Measurements from ENCODE around the gene HOTAIR. TPM values are rescaled to one million over a fixed set of nuclear protein-coding genes. Genes with fewer than 3 reads are reported as not detected.

HOTAIR gene
- total and polyA plus RNA-seq, 4 donors = not detected

DNA sequence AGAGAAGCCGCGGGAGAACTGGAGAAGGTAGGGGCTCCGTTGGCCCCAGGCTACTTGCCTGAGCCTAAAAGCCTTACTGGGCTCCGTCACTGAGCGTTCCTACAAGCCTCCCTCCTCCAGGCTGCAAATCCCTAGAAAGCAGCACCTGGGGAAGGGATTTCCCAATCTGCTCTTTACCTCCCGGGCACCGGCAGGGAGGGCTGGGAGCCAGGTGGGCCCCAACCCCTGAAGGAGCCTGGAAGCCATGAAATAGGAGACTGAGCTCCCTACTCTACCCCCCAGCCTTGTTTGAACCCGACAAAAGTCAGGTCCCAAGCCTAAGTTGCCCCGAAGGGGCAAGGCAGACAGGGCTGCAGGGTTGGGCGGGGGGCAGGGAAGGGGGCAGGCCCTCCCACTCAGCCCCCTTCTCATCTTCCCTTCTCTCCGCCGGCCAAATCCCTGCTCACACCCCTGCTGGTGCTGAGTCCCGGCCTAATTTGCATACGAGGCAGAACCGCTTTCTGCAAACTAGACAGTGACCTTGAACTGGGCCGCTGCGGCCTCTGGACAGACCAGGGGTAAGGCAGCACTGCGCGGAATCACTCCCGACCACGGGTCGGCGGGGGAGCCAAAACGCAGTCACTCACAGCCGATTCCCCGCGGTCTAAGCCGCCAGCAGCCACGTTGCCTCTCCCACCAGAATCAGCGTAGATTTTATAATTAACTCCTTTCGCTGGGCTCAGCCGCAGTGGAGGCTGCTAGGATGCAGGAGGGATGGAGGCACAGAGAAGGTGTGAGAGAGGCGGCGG lies 23.8 kb downstream of the HOTAIR start:
- no peak for TF ChIP-seq HNF4A (conservative IDR thresholded peaks at IDR 0.05)
- no peak for TF ChIP-seq JUND (IDR thresholded peaks at IDR 0.05)
- TF ChIP-seq, protein P1, sequence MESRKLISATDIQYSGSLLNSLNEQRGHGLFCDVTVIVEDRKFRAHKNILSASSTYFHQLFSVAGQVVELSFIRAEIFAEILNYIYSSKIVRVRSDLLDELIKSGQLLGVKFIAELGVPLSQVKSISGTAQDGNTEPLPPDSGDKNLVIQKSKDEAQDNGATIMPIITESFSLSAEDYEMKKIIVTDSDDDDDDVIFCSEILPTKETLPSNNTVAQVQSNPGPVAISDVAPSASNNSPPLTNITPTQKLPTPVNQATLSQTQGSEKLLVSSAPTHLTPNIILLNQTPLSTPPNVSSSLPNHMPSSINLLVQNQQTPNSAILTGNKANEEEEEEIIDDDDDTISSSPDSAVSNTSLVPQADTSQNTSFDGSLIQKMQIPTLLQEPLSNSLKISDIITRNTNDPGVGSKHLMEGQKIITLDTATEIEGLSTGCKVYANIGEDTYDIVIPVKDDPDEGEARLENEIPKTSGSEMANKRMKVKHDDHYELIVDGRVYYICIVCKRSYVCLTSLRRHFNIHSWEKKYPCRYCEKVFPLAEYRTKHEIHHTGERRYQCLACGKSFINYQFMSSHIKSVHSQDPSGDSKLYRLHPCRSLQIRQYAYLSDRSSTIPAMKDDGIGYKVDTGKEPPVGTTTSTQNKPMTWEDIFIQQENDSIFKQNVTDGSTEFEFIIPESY (IDR thresholded peaks at IDR 0.05) = no peak
- TF ChIP-seq NR2F2 (IDR thresholded peaks at IDR 0.05) = no peak
- no peak for TF ChIP-seq HNF4G (IDR thresholded peaks at IDR 0.05)
- H3K4me1 ChIP-seq (ENCODE audit: control insufficient read depth in 4 of 4, insufficient read depth in 4 of 4, low read length in 3 of 4) = peaks cover 0 to 2% (median 0%) of the 10 kb centered on the region in 4 donors
- no peak for DNase-seq (ENCODE audit: low spot score)
- 6% methylated on average over 34 of the region's 34 CpGs for WGBS
- peaks cover 0 to 4% (median 0%) of the 10 kb centered on the region in 4 donors for H3K9me3 ChIP-seq (ENCODE audit: control insufficient read depth in 4 of 4, low read length in 3 of 4)
- H3K9ac ChIP-seq (ENCODE audit: low read depth in 1 of 2, low read length in 2 of 2) = no peak overlapping the region
- no peak overlapping the region for H3K4me3 ChIP-seq (ENCODE audit: low read depth in 1 of 3, low read length in 3 of 3)
- no peak overlapping the region for H3K27ac ChIP-seq (ENCODE audit: low read depth in 1 of 2, low read length in 2 of 2)
- no peaks in the 10 kb centered on the region for H3K36me3 ChIP-seq (ENCODE audit: control insufficient read depth in 4 of 4, insufficient read depth in 3 of 4, low read depth in 1 of 4, low read length in 3 of 4)
- peaks cover 9 to 37% (median 26%) of the 10 kb centered on the region in 4 donors for H3K27me3 ChIP-seq (ENCODE audit: control insufficient read depth in 4 of 4, insufficient read depth in 4 of 4, low read length in 3 of 4)

DNA sequence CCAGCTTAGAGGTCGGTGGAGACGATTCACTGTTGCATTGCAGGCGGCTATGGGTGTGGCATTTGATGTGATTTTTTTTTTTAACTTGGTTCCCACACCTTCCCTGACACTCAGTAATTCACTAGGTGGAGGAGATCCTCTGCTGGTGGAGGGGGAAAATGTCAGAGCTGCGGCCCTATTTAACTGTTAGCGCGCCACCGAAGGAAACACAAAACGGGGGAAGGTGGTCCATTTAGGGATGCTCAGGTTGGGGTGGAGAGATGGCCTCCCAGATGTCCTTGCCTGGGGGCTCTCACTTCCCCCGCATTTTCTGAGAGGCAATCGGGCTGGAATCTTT lies 24.3 kb downstream of the HOTAIR start:
- Histone ChIP-seq H3K4me3 (ENCODE audit: low read depth in 1 of 3, low read length in 3 of 3) (no peak overlapping the region), H3K9ac (ENCODE audit: low read depth in 1 of 2, low read length in 2 of 2) (no peak overlapping the region), H3K27ac (ENCODE audit: low read depth in 1 of 2, low read length in 2 of 2) (no peak overlapping the region), H3K36me3 (ENCODE audit: control insufficient read depth in 4 of 4, insufficient read depth in 3 of 4, low read depth in 1 of 4, low read length in 3 of 4) (no peaks in the 10 kb centered on the region), H3K27me3 (ENCODE audit: control insufficient read depth in 4 of 4, insufficient read depth in 4 of 4, low read length in 3 of 4) (peaks cover 6 to 35% (median 28%) of the 10 kb centered on the region in 4 donors), H3K4me1 (ENCODE audit: control insufficient read depth in 4 of 4, insufficient read depth in 4 of 4, low read length in 3 of 4) (peaks cover 0 to 2% (median 0%) of the 10 kb centered on the region in 4 donors), H3K9me3 (ENCODE audit: control insufficient read depth in 4 of 4, low read length in 3 of 4) (peaks cover 0 to 4% (median 0%) of the 10 kb centered on the region in 4 donors)
- DNase-seq (ENCODE audit: low spot score) = no peak
- WGBS = 4% methylated on average over 10 of the region's 10 CpGs
- TF ChIP-seq RXRA (IDR thresholded peaks at IDR 0.05) (no peak), FOXA2 (IDR thresholded peaks at IDR 0.05) (no peak), GABPA (IDR thresholded peaks at IDR 0.05 in 1 of 2, conservative IDR thresholded peaks at IDR 0.05 in 1 of 2) (no peak), SP1 (IDR thresholded peaks at IDR 0.05) (no peak), RAD21 (IDR thresholded peaks at IDR 0.05) (no peak), TAF1 (conservative IDR thresholded peaks at IDR 0.05) (no peak), EGR1 (IDR thresholded peaks at IDR 0.05; ENCODE audit: low read depth in 2 of 2) (no peak), JUND (IDR thresholded peaks at IDR 0.05) (no peak), HNF4A (conservative IDR thresholded peaks at IDR 0.05) (no peak), FOXA1 (IDR thresholded peaks at IDR 0.05) (no peak)
- TF ChIP-seq, protein P1 (IDR thresholded peaks at IDR 0.05) = no peak
- TF ChIP-seq, protein P2, sequence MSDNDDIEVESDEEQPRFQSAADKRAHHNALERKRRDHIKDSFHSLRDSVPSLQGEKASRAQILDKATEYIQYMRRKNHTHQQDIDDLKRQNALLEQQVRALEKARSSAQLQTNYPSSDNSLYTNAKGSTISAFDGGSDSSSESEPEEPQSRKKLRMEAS (IDR thresholded peaks at IDR 0.05) = no peak
- TF ChIP-seq, protein P3, sequence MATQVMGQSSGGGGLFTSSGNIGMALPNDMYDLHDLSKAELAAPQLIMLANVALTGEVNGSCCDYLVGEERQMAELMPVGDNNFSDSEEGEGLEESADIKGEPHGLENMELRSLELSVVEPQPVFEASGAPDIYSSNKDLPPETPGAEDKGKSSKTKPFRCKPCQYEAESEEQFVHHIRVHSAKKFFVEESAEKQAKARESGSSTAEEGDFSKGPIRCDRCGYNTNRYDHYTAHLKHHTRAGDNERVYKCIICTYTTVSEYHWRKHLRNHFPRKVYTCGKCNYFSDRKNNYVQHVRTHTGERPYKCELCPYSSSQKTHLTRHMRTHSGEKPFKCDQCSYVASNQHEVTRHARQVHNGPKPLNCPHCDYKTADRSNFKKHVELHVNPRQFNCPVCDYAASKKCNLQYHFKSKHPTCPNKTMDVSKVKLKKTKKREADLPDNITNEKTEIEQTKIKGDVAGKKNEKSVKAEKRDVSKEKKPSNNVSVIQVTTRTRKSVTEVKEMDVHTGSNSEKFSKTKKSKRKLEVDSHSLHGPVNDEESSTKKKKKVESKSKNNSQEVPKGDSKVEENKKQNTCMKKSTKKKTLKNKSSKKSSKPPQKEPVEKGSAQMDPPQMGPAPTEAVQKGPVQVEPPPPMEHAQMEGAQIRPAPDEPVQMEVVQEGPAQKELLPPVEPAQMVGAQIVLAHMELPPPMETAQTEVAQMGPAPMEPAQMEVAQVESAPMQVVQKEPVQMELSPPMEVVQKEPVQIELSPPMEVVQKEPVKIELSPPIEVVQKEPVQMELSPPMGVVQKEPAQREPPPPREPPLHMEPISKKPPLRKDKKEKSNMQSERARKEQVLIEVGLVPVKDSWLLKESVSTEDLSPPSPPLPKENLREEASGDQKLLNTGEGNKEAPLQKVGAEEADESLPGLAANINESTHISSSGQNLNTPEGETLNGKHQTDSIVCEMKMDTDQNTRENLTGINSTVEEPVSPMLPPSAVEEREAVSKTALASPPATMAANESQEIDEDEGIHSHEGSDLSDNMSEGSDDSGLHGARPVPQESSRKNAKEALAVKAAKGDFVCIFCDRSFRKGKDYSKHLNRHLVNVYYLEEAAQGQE (IDR thresholded peaks at IDR 0.05) = no peak
- TF ChIP-seq, protein P4, sequence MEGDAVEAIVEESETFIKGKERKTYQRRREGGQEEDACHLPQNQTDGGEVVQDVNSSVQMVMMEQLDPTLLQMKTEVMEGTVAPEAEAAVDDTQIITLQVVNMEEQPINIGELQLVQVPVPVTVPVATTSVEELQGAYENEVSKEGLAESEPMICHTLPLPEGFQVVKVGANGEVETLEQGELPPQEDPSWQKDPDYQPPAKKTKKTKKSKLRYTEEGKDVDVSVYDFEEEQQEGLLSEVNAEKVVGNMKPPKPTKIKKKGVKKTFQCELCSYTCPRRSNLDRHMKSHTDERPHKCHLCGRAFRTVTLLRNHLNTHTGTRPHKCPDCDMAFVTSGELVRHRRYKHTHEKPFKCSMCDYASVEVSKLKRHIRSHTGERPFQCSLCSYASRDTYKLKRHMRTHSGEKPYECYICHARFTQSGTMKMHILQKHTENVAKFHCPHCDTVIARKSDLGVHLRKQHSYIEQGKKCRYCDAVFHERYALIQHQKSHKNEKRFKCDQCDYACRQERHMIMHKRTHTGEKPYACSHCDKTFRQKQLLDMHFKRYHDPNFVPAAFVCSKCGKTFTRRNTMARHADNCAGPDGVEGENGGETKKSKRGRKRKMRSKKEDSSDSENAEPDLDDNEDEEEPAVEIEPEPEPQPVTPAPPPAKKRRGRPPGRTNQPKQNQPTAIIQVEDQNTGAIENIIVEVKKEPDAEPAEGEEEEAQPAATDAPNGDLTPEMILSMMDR (IDR thresholded peaks at IDR 0.05; ENCODE audit: low read depth, low read length, missing input control) = no peak
- TF ChIP-seq, protein P5, sequence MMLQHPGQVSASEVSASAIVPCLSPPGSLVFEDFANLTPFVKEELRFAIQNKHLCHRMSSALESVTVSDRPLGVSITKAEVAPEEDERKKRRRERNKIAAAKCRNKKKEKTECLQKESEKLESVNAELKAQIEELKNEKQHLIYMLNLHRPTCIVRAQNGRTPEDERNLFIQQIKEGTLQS (IDR thresholded peaks at IDR 0.05) = no peak
